ENCODE results near the gene GNPTAB. TPM values are rescaled to one million over a fixed set of nuclear protein-coding genes. Genes with fewer than 3 reads are reported as not detected.
A peak's percentile ranks its signal among the peaks of the same experiment; 100 is the strongest.

The GNPTAB gene
- total and polyA plus RNA-seq, 2 of the 13 experiments (the other 11 are each of a cell fraction or from before 2014, with no cell fraction given) = 13.6 to 19.4 TPM

DNA sequence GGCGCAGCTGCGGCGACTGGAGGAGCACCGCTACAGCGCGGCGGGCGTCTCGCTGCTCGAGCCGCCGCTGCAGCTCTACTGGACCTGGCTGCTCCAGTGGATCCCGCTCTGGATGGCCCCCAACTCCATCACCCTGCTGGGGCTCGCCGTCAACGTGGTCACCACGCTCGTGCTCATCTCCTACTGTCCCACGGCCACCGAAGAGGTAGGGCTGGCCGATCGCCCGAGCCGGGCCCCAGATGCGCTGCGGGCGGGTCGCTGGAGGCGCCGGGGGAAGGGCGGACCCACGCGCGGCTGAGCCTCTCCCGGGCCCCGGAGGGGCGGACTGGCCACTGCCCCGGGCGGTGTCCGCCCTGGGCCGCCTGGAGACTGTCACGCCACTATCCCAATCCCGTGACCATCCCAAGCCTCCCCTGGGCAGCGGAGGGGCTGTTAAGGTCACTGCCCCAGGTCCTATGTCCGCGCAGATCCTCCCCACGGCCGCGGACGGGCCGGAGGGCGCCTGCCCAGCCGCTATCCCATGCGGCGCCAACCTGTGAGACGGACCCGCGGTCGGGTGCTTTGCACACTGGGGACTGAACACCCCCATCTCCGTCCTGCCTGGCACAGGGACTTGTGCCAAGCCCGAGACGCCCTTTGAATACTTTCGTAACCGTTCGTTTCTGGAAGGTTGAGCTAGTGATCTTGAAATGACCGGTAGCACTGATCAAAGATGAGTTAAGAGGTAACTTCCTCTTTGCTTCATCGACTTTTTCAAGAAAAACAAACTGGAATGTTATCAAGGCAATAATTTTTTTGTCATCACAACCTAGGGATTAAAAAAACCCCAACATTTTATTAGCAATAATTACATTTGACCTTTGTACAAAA, 132.6 kb downstream of the GNPTAB start (continued):
- TF ChIP-seq, protein P1, sequence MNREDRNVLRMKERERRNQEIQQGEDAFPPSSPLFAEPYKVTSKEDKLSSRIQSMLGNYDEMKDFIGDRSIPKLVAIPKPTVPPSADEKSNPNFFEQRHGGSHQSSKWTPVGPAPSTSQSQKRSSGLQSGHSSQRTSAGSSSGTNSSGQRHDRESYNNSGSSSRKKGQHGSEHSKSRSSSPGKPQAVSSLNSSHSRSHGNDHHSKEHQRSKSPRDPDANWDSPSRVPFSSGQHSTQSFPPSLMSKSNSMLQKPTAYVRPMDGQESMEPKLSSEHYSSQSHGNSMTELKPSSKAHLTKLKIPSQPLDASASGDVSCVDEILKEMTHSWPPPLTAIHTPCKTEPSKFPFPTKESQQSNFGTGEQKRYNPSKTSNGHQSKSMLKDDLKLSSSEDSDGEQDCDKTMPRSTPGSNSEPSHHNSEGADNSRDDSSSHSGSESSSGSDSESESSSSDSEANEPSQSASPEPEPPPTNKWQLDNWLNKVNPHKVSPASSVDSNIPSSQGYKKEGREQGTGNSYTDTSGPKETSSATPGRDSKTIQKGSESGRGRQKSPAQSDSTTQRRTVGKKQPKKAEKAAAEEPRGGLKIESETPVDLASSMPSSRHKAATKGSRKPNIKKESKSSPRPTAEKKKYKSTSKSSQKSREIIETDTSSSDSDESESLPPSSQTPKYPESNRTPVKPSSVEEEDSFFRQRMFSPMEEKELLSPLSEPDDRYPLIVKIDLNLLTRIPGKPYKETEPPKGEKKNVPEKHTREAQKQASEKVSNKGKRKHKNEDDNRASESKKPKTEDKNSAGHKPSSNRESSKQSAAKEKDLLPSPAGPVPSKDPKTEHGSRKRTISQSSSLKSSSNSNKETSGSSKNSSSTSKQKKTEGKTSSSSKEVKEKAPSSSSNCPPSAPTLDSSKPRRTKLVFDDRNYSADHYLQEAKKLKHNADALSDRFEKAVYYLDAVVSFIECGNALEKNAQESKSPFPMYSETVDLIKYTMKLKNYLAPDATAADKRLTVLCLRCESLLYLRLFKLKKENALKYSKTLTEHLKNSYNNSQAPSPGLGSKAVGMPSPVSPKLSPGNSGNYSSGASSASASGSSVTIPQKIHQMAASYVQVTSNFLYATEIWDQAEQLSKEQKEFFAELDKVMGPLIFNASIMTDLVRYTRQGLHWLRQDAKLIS (CRISPR knock-in tag; IDR thresholded peaks at IDR 0.05) = peak; percentile 89
- TF ChIP-seq POLR2AphosphoS5 (IDR thresholded peaks at IDR 0.05; ENCODE audit: low read depth, low read length) = peak; percentile 36; the same call in 1 of the 2 replicates
- no peak for TF ChIP-seq ARID2 (CRISPR knock-in tag; IDR thresholded peaks at IDR 0.05; ENCODE audit: borderline replicate concordance)
- no peak for TF ChIP-seq ZNF333 (CRISPR knock-in tag; IDR thresholded peaks at IDR 0.05; ENCODE audit: borderline replicate concordance)
- TF ChIP-seq AHR (CRISPR knock-in tag; IDR thresholded peaks at IDR 0.05) = peak; percentile 63; the same call in 1 of the 2 replicates
- TF ChIP-seq FOXK1 (CRISPR knock-in tag; IDR thresholded peaks at IDR 0.05; ENCODE audit: borderline replicate concordance, low read depth) = no peak
- 0 out of 2 replicates have a peak, but pooled peaks have one; percentile 43 for TF ChIP-seq ZNF841 (CRISPR knock-in tag; IDR thresholded peaks at IDR 0.05; ENCODE audit: borderline replicate concordance)
- TF ChIP-seq, protein P2, sequence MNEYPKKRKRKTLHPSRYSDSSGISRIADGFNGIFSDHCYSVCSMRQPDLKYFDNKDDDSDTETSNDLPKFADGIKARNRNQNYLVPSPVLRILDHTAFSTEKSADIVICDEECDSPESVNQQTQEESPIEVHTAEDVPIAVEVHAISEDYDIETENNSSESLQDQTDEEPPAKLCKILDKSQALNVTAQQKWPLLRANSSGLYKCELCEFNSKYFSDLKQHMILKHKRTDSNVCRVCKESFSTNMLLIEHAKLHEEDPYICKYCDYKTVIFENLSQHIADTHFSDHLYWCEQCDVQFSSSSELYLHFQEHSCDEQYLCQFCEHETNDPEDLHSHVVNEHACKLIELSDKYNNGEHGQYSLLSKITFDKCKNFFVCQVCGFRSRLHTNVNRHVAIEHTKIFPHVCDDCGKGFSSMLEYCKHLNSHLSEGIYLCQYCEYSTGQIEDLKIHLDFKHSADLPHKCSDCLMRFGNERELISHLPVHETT (CRISPR knock-in tag; conservative IDR thresholded peaks at IDR 0.05) = no peak
- no peak for TF ChIP-seq ZNF180 (CRISPR knock-in tag; IDR thresholded peaks at IDR 0.05; ENCODE audit: borderline replicate concordance, low read depth)
- TF ChIP-seq THYN1 (CRISPR knock-in tag; IDR thresholded peaks at IDR 0.05; ENCODE audit: borderline replicate concordance, low read depth) = no peak
- no peak for TF ChIP-seq MEIS1 (CRISPR knock-in tag; IDR thresholded peaks at IDR 0.05; ENCODE audit: borderline replicate concordance)
- no peak for TF ChIP-seq ZNF253 (CRISPR knock-in tag; IDR thresholded peaks at IDR 0.05; ENCODE audit: borderline replicate concordance)
- no peak for TF ChIP-seq ZSCAN9 (CRISPR knock-in tag; IDR thresholded peaks at IDR 0.05; ENCODE audit: borderline replicate concordance)
- TF ChIP-seq IRF2 (CRISPR knock-in tag; IDR thresholded peaks at IDR 0.05) = no peak
- no peak; the same call in 1 of the 2 replicates for TF ChIP-seq ZNF598 (CRISPR knock-in tag; IDR thresholded peaks at IDR 0.05; ENCODE audit: borderline replicate concordance)
- no peak for TF ChIP-seq ZBTB3 (CRISPR knock-in tag; IDR thresholded peaks at IDR 0.05; ENCODE audit: borderline replicate concordance, low read depth)
- no peak for TF ChIP-seq SMAD9 (CRISPR knock-in tag; IDR thresholded peaks at IDR 0.05)
- no peak for TF ChIP-seq RORA (CRISPR knock-in tag; IDR thresholded peaks at IDR 0.05)
- TF ChIP-seq MXD1 (CRISPR knock-in tag; IDR thresholded peaks at IDR 0.05) = peak; percentile 60; the same call in 1 of the 2 replicates
- no peak for TF ChIP-seq ZNF329 (CRISPR knock-in tag; IDR thresholded peaks at IDR 0.05; ENCODE audit: low read depth)
- peak; percentile 61; the same call in 1 of the 2 replicates for TF ChIP-seq ONECUT2 (CRISPR knock-in tag; IDR thresholded peaks at IDR 0.05)
- no peak for TF ChIP-seq ELF1 (CRISPR knock-in tag; IDR thresholded peaks at IDR 0.05)
